SK-N-MC (cell line): Measurements from ENCODE around the gene RPS2.

Experiments
- EZH2 ChIP-seq: fragments of 200-600 bp; sonication (generic); IDR thresholded peaks from one replicate; pipeline ENCODE4 v1.6.1; 2017; ENCODE audit warnings: antibody characterized with exemption
- POLR2AphosphoS5 ChIP-seq: IDR thresholded peaks from 2 replicates; pipeline ENCODE4 v1.6.1; 2012; ENCODE audit warnings: mild to moderate bottlenecking, low read depth, low read length, borderline replicate concordance

DNA sequence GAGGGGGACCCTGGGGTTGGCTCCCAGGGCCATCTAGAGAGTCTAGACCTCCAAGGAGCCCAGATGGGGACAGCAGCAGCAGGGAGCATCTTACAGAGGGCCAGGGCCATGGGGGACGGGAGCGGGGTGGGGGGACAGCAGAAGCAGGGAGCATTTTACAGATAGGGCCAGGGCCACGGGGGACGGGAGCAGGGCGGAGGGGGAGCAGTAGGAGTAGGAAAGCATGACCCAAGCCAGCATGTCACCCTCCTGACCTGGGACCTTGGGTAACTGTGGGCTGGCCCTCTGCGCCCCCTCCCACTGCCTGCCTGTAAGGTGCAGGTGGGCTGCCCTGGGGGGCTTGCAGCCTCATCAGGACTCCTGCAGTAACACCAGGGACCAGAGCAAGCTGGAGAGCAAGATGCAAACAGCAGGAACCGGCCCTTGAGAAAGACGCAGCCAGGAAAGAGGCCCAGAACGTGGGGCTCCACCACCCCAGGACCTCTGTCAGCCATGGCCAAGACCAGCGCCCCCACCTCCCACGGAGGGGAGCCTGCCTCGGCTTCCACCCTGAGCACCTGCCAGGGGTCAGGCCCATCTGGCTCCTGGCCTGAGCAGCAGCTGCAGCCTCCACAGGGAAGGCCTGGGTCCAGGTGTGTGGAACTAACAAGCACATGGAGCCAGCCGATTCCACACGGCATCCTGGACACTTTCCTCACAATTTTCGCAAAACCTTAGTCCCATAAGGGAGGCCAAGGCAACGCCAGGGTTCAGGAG is 42.6 kb upstream of the RPS2 start:
- TF ChIP-seq POLR2AphosphoS5 (no peak), EZH2 (no peak)
